Activated CD8-positive, alpha-beta memory T cell treated with anti-CD3 and anti-CD28 coated beads, Interleukin-2, amount 50 U/mL, for 24 hours (primary cell): ENCODE results near the gene STAC.
"Not testable (repeated sequence)": the region's sequence is repeated elsewhere in the genome, so short reads cannot be mapped to it uniquely, and the experiment has no call there.

ENCODE experiments used
- DNase-seq: peaks from one replicate; pipeline ENCODE4 v3.0.0-alpha.2; 2020; ENCODE audit errors: extremely low read depth

The STAC gene

DNA sequence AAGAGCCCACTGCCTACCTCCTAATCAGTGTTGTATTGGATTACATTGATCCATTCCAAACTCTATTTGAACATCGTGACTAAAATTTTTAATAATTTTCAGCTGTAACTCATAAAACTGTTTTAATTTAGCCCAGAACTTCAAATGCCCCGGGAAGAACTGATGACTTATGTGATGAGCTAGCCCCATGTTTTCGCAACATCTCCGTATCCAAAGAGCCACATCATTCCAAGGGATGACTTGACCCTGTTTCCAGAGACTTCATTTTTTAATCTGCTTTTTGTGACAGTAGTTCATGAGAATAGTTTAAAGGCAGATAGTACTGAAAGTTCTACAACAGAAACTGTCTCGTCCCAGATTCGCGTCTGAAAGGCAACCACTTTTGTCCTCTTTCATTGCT, 97.4 kb downstream of the STAC start:
- DNase-seq = no peak

DNA sequence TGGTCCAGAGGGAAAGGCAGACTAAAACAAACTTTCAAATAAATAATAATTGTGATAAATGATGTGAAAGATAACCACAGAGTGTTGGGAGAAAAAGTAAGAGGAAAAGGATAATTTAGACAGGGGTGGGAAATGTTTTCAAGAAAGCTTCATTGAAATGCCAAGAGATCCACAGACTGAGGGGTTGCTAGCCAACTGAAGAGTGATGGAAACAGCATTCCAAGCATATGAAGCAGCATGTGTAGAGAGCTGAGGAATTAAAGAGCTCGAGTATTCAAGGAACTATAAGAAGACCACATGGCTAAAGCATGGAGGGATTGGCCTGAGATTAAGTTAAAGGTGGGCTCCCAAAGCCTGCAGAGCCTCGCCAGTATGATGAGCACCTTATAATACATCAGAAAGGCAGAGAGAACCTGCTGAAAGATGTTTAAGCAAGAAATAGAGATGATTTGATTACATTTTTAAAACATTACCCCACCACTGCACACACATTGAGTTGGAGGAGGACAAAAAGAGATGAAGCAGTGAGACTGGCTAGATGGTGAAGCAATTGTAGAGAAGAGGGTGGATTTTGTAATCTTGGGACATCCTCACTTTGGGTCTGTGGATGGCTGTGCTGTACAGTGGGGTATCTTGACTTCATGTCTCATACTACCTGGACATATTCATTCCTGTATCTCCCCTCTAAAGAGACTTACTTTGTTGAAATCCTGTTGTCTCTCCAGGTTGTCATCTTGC, 100.8 kb downstream of the STAC start:
- DNase-seq = no peak

DNA sequence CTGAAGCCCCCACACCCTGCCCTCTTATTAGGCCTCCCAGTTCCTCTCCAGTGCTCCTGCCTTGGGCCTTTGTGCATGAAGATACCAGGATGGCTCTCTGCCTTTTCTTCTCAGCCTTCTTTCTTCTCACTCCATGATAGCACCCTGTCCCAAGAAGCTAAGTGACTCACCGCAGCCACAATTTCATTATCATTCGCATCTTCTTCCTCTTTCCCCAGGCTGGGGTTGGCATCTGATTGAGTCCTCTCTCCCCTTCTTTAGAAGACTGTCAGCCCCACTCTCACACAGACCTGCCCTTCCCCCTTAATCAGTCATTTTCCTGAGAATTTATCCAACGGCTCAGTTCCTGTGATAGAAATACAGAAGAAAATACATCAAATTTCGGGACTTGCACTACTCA, 102.0 kb downstream of the STAC start:
- no peak for DNase-seq

DNA sequence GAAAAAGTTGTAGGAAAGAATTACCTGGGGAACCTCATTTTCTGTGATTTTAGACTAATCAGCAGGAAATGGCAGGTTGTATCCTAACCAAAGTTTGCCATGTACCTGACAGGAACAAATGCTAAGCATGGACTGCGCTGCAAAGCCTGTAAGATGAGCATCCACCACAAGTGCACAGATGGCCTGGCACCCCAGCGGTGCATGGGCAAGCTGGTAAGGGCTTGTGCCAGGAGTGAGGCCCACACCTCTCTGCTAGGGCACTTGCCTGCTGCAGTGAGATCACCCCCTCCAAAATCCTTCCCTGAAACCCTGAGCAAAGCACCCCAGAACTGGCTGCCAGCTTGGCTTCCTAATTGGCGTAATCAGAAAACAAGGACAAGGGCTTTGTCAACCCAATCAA, 102.6 kb downstream of the STAC start:
- DNase-seq = no peak

DNA sequence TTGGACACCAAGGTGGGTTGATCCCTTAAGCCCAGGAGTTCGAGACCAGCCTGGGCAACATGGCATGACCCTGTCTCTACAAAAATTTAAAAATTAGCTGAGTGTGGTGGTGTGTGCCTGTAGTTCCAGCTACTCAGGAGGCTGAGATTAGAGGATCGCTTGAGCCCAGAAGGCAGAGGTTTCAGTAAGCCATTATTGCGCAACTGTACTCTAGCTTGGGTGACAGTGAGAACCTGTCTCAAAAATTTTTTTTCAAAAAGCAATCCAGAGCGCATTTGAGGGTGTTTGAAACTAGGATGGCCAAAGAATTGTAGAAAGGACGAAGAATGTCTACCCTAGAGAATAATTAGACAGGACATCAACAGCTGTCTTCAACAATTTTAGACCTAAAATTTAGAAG, 103.4 kb downstream of the STAC start:
- DNase-seq = no peak

DNA sequence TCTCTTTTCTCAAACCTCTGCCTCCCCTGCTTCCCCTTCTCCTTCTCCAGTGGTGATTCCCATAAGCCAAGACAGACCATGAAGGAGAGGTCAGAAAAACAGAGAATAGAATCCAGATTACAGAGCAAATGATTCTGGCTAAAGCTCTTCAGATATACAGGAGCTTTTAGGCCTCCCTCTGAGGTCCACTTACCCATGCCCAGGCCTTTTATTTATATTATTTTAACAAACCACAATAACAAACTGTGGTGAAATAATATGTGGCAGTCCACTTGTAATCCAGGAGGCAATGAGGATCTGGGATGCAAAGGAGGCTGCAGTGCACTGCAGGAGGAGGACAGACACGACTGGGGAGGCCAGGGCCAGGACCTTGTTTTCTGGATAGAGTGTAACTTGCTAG, 104.1 kb downstream of the STAC start:
- DNase-seq = no peak

DNA sequence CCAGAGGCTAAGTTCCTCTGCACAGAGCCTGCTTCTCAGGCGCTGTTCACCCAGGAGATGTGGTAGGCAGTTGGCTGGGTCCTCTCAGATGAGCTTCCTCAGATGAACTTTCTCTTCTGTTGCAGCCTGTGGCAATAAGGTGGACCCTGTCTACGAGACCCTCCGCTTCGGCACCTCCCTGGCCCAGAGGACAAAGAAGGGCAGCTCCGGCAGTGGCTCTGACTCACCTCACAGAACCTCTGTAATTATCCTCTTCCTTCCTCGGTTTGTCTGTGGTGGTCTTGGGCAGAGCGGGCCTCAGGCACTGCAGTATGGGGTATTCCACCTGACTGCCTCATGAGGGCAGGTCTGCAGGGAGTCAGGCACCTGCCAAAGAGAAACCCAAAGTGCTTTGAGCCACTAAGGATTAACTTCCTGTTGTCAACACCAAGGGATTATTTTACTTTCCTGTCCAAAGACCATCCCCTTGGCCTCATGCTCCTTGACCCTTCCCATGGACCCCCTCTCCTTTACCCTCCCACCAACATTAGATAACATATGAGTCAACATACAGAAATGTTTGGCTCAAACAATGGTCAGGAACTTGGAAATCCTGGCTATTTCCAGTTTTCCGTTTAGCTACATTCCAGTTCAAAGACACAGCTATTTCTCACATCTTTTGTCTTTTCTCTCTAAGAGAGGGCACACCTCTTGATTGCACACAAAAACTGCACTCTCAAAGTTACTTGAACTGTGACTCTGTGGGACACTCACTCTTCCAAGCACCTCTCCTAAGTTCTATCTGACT, 105.9 kb downstream of the STAC start:
- DNase-seq = no peak

DNA sequence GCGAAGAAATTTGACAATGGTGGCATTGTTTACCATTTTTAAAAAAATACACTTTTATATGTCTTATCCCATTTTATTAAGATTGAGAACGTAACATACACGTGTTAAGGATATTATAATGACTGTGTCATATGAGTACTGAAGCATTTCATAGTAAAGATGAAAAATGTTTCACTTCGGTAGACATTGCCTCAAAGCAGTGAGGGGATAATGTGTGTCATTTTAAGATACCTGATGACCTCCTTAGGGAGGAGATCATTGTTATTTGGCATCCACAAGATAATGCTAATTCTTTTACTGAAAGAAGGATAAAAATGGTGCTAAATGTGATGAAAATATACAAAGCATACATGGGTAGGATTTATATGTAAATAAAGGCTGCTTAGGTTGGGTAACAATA, 107.3 kb downstream of the STAC start:
- DNase-seq = no peak

DNA sequence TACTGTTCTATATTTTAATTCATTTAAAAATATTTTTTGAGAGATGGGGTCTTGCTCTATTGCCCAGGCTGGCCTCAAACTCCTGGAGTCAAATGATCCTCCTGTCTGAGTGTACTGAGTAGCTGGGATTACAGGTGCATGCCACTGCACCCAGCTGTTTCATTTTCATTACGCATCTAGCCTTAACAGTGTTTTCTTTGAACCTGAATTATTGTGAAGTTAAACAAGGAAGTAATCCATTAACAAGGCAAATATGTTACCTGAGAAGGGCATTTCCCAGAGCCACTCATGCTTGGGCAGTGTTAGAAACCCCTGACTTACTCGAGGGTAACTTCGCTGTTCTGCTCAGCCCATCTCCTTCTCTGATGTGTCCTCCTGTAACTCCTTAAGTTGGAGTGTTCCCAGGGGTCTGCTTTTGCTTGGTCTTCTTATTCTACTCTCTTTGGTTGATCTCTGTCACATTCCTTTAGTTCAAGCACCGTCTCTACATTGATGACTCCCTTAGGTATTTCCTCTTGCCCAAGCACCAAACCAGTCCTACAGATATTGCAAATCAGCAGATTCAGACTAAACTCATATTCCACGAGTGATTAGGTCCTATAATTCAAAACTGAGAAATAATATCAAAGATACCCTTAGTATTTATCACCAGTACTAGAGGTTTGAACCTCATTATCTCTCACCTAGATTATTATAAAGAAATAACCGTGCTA, 107.9 kb downstream of the STAC start:
- DNase-seq = no peak

DNA sequence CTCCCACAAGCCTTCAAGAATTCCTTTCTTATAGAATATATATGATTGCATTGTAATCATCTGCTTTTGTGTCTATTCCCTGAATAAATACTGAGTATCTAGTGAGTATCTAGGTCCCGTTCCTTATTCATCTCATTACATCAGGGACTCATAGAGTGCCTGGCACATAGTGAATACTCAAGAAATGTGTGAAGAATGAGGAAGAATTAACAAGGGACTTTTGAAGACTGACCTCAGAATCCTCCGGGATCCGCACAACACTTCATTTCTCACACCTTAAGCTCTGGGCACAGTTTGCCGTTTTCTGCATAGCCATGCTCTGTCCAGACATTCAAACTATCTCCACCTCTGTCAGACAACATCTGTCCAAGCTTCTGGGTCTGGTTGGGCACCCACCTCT, 108.8 kb downstream of the STAC start:
- no peak for DNase-seq

DNA sequence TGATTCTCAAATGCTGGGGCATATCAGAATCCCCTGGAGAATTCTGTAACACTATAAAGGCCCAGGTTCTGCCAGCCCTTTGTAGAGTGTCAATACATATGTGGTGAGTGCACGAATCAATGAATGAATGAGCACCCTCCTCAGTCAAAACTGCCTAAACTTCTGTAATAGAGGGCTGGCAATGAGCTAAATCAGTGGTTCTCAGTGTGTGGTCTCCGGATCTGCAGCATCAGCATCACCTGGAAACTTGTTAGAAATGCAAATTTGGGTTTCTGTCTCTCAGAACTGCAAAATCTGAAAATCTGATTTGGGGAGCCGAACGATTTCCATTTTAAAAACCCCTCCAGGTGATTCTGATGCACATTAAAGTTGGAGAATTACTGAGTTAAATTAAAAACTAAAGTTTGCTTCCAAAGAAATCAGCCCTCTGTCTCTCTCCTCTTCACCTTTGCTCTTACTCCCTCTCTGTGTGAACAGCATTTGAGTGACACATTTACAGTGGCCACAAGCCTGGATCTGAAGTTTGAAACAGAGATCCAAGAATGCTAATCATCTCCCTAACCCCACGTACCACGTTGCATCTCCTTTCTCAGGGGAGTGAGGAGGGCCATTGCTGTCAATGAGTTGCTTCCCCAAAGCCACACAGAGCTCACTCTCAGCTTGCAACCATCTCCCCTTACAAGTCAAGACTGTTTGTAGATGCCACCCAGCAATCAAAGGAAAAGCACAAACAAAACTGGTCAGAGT, 109.5 kb downstream of the STAC start:
- no peak for DNase-seq

DNA sequence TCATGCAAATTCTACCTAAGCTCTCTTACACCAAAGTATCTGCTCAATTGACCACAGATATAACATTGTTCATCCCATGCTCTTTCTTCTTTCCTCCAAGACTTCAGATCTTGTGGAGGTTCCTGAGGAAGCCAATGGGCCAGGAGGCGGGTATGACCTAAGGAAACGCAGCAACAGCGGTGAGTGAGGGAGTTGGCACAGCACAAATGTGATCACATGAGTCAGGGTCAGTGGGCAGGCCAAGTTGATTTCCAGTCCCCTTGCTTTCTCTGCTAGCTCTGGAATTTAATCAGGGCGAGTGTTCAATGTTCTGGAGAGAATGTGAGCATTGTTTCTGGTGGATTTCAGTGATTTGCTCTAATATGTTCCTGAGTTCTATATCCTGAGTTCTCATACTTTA, 112.7 kb downstream of the STAC start:
- DNase-seq = no peak

DNA sequence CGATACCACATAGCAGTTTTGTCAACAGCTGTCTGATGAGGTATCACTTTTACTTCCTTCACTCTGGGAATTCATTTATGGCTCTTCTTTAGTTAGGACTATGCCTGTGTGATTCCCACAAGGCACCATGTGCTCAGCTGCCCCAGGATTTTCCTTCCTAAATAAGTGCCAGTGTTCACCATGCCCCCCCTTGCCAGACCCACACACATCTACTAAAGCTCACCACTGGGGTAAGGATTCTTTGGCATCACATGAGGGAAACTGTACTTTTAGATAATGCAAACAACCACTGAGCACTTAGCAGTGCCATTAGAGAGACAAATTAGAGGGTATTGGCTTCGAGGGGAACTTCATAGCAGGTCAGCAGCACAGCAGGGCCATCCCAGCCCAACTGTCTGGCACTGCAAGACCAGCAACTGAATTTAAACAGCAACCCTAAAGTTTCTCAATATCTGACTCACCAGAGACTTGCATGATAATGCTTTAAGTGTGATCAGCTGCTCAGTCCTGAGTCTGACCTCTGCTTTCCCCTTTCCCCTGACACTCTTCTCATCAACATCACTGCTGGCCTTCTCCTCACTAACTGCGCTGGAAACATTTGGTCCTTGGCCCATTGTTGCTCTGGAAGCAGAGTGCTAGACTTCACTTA, 114.3 kb downstream of the STAC start:
- no peak for DNase-seq

DNA sequence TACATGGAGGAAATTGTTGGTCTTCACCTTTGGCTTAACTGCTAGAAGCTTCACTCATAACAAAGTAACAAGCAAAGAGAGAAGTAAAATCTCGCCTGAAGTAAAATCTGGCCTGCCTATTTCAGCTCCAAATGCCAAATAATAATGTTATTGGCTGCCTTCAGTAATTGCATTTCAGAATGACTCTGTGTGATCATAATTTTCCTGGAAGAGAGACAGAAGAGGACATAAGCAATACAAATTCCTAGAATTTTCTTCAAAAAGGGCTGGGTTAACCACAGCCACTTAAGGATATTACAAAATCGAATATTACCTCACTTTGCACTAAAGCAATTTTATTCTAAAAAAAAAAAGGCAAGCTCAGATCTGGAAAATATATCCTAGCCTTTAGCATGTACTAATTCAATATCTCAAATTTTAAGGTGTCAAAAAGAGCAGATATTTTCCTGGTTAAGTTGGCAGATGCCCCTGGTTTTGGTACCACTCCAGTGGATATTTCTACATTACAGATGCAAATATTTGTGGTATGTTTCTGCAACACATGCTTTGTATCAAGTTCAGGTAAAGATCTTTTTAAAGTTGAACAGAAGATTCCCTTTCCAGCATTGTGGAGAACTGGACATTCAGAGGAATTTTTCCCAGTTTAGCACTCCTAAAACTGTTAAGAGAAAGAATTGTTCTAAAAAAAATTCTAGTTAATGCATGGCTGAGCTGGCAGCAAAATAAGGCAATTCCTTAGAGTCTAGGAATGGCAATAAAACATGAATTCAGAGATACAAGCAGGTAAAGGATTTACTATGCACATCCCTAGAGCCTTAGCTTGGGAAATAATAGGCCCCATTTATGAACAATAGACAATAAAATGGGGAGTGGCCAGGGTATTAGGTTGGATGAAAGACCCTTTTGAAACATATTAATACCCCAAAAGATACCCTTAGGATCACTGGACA, 116.7 kb downstream of the STAC start:
- no peak for DNase-seq

DNA sequence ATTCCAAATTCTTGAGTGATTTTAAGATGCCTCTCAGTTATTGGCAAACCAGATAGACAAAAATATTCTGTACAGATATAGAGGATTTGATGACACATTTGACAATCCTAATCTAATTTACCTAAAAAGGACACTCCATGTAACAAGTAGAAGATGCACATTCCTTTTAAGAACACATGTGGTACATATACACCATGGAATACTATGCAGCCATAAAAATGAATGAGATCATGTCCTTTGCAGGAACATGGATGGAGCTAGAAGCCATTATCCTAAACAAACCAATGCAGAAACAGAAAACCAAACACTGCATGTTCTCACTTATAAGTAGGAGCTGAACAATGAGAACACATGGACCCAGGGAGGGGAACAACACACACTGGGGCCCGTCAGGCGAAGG, 119.7 kb downstream of the STAC start:
- not testable (repeated sequence) for DNase-seq

DNA sequence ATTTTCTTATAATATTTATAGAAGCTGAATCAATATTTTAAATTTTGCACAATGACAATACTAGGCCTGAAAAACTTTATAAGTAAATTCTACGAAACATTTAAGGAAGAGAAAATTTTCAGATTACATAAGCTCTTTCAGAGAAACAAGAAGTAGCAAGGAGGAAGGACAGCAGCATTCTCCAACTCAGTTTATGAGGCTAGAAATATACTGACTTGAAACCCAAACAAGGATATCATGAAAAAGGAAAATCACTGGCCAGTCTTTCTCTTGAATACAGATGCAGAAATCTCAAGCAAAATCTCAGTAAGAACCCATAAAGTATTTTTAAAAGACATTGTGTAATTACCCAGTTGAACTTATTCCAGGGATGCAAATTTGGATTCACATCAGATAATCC, 121.3 kb downstream of the STAC start:
- no peak for DNase-seq

DNA sequence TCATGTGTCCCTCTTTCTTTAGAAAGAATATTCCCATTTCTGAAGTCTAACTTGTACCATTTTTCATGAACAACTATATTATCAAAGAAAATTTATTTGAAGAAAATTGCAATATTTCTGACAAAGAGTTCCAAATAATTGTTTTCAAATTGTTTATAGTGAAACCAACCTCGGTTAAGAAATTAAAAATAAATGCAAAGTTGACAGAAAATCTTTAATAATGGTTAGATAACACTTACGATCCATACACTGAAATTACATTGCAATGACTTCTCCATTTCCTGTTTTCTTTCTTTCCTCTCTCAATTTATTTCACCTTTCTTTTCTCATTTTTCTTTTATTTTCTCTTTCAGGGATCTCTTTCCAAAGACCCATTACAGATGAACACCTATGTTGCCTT, 125.1 kb downstream of the STAC start:
- no peak for DNase-seq

DNA sequence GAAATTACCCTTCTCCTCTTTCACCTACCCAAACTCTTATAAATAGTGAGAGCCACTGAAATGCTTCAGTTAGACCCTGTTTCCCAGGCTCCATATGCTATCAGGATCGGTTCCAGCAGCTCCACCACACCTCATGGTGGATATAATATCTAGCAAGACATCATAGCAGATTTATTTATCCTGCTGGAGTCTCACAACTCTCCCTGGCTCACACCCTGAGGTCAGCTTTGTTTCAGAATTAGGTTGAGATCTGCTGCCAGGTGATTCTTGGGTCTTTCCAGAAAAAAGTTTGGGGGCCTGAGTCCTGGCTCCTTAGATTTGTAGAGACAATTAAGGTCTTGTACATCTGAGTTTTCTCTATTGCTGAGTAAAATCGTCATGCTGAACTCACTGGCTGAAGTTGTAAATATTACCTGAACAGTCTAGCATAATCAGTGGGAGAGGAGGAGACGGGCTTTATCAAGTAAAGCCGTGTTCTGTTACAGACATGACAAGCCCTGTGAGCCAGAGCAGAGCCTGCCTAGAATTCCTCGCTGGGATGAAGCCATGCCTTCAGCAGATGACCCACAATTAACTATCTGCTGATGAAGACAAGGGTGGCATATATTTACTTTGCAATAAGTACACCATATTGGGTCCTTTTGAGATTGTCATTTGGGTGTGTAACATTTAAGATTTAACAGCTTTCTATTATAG, 131.6 kb downstream of the STAC start:
- DNase-seq = no peak

DNA sequence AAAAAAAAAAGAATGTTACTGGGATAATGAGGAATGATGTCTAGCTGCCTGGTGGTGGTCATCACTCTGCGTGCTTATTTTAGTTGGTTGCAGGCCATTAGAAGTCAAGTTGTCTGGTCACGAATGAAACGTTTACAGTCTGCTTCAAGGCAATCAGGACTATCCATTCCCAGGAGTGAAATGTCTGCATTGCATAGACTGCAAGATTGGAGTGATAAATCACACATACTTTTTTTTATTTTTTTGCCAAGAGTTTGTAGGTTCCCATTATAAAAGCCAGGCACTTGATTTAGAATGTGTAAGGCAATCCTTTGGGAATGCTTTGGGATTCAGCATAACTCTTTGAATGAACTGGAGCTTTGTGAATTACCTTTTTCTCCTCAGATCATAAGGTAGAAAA, 132.3 kb downstream of the STAC start:
- no peak for DNase-seq

DNA sequence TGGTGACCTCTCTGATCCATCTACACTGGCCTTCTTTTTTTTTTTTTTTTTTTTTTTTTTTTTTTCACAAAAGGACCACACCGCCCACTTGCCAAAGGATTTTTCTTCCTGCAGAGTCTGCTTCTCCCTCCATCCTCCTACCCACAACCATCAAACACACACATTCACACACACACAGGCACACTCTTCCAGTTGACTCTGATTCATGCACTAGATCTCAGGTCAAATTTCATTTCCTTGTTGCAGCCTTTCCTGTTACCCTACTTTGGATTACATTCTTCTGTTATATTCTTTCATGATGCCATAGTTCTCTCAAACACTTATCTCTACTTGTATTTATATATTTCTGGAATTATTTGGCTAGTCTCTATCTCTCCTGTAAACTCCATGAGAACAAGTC, 133.9 kb downstream of the STAC start:
- no peak for DNase-seq
